Activated T-helper 17 cell treated with anti-CD3 and anti-CD28 coated beads, Interleukin-2, amount 50 U/mL, for 72 hours (primary cell): ENCODE data around the gene RXRA. TPM values are rescaled to one million over a fixed set of nuclear protein-coding genes. Genes with fewer than 3 reads are reported as not detected.
A peak's percentile ranks its signal among the peaks of the same experiment; 100 is the strongest.

Experiments used
- ATAC-seq: fragments of 150-1000 bp; cut with Tn5 transposase; replicated peaks from 2 replicates; pipeline ENCODE4 v1.10.0; 2021; ENCODE audit warnings: mild to moderate bottlenecking, moderate library complexity
- H3K27ac Mint-ChIP-seq: one replicate; pipeline ENCODE4 v1.8.0; 2022; ENCODE audit warnings: mixed read lengths
- H3K27me3 Mint-ChIP-seq: one replicate; pipeline ENCODE4 v1.8.0; 2022; ENCODE audit warnings: mixed read lengths
- H3K36me3 Mint-ChIP-seq: one replicate; pipeline ENCODE4 v1.8.0; 2022; ENCODE audit warnings: low read depth, mild to moderate bottlenecking, mixed read lengths
- H3K4me1 Mint-ChIP-seq: one replicate; pipeline ENCODE4 v1.8.0; 2022; ENCODE audit warnings: mixed read lengths
- H3K4me3 Mint-ChIP-seq: one replicate; pipeline ENCODE4 v1.8.0; 2022; ENCODE audit warnings: mild to moderate bottlenecking, mixed read lengths
- H3K9me3 Mint-ChIP-seq: one replicate; pipeline ENCODE4 v1.8.0; 2022; ENCODE audit warnings: mixed read lengths
- total RNA-seq, 2 donors: library from RNA; stranded (reverse); gene quantifications; one replicate each; pipeline ENCODE4 v1.2.3, GENCODE V29; 2022

Gene RXRA
- total RNA-seq, 2 donors from 2014 or later: 4.2 to 41.6 TPM

DNA sequence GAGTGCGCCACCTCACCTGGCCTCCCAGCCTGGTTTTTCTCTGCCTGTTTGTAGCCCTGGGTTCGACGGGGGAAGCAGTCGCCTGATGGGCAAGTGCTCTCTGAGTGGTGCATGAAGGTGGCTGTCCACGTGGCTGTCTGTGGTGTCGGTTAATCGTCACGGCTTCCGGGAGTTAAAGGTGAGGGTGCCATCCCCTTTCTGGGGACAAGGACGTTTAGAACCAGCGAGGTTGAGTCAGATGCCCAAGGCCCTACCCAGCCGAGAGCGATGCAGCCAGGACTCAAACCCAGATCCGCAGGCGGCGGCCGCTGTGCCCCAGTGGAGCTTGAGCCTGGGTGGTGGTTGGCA lies 47.7 kb downstream of the RXRA start:
- H3K4me1 Mint-ChIP-seq: peaks cover 5% of the 10 kb centered on the region
- H3K27me3 Mint-ChIP-seq: no peaks in the 10 kb centered on the region
- H3K36me3 Mint-ChIP-seq: no peaks in the 10 kb centered on the region
- H3K9me3 Mint-ChIP-seq: no peaks in the 10 kb centered on the region
- no peak overlapping the region for H3K4me3 Mint-ChIP-seq
- no peak overlapping the region for H3K27ac Mint-ChIP-seq
- ATAC-seq: no peak

DNA sequence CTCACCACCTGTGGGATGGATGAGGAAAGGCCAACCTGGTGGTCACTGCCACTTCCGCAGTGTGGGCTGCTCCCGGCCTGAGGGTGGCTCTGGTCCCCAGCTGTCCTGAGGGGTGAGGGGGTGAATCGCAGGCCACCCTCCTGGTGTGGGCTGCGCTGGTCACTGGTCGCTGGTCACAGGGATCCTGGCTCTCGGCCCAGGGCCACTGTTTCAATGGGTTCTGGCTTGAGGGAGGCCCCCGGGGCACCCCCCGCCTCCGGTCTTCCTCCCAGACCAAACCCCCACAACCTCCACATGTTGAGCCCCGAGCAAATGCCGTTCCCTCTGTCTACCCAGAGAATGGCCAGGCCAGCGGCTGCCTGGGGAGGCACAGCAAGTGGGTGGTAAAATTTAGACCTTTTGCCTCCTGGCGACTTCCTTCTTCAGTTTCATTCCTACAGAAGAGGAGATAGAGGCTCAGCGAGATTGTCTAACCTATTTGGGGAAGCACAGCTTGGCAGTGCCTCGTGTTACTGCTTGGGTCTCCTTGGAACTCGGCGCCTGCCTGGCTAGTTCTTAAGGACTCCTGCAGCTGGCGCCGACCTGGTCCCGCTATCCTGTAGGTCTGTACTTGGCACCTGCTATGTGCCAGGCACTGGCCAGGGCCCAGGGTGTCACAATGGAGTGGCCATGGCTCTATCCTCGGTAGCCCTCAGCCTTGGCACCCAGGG lies 48.2 kb downstream of the RXRA start:
- Mint-ChIP-seq H3K27ac (peak overlapping the region; percentile 42), H3K36me3 (no peaks in the 10 kb centered on the region), H3K9me3 (no peaks in the 10 kb centered on the region), H3K4me3 (no peak overlapping the region), H3K27me3 (no peaks in the 10 kb centered on the region), H3K4me1 (peaks cover 5% of the 10 kb centered on the region)
- ATAC-seq: no peak

DNA sequence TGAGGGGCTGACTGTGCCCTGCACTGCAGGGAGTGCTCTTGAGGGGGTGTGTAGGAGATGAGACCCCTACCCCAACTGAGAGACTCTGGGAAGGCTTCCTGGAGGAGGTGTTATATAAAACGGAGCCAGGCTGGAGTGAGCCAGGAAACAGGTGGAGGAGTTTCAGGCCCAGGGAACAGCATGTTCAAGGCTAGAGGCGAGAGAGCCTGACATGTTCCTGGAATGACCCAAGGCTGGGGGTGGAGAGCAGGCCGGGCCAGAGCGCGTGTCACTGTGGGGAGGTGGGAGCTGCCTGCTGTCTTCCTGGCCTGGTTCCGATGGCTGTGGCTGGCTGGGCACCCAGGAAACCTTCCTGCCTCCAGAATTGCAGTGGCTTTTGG lies 48.7 kb downstream of the RXRA start:
- Mint-ChIP-seq H3K27ac (peak overlapping the region; percentile 42), H3K4me3 (no peak overlapping the region), H3K4me1 (peaks cover 5% of the 10 kb centered on the region), H3K27me3 (no peaks in the 10 kb centered on the region), H3K36me3 (no peaks in the 10 kb centered on the region), H3K9me3 (no peaks in the 10 kb centered on the region)
- ATAC-seq: no peak

DNA sequence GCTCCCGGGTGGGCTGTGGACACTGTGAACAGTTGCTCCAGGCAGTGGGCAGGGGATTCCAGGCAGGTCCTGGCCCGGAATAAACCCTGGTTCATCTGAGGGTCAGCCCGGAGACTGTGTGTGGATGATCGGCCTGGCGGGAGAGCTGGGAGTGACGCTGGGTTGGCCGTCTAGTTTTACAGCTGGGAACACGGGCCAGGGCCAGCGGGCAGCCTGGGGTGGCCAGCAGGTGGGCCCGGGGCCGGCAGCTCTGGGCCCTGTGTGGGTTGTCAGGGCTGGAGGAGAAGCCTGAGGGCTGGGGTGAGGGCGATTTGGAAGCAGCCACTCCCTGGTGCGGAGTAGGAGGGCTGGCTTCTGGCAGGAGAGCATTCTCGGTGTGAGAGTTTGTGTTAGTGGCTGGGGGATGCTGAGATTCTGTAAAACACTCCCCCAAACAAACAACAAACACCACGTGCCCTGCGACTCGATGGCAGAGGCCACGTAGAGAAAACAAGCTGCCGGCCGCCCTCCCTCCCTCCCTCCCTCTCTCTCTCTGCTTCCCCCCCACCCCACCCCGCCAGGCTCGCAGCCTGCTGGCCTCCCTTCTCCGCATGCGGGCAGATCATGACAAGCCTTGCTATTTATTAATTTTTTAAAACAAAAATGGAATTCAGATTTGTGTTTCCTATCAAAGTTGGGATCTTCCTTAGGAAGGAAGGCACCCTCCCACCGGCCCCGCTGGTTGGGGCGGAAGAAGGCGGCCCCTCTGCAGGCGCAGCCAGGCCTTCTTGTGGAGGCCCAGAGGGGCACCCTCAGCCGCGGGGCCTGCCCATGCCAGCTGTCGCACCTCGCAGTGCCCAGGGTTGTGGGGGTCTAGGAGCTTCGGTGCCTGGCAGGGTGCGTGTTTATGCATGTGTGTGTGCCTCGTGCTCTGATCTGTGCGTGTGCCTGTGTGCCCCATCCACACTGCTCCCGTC lies 49.5 kb downstream of the RXRA start:
- no peaks in the 10 kb centered on the region for H3K27me3 Mint-ChIP-seq
- peaks cover 5% of the 10 kb centered on the region for H3K4me1 Mint-ChIP-seq
- no peak overlapping the region for H3K4me3 Mint-ChIP-seq
- no peak for ATAC-seq
- peak overlapping the region; percentile 42 for H3K27ac Mint-ChIP-seq
- no peaks in the 10 kb centered on the region for H3K36me3 Mint-ChIP-seq
- no peaks in the 10 kb centered on the region for H3K9me3 Mint-ChIP-seq

DNA sequence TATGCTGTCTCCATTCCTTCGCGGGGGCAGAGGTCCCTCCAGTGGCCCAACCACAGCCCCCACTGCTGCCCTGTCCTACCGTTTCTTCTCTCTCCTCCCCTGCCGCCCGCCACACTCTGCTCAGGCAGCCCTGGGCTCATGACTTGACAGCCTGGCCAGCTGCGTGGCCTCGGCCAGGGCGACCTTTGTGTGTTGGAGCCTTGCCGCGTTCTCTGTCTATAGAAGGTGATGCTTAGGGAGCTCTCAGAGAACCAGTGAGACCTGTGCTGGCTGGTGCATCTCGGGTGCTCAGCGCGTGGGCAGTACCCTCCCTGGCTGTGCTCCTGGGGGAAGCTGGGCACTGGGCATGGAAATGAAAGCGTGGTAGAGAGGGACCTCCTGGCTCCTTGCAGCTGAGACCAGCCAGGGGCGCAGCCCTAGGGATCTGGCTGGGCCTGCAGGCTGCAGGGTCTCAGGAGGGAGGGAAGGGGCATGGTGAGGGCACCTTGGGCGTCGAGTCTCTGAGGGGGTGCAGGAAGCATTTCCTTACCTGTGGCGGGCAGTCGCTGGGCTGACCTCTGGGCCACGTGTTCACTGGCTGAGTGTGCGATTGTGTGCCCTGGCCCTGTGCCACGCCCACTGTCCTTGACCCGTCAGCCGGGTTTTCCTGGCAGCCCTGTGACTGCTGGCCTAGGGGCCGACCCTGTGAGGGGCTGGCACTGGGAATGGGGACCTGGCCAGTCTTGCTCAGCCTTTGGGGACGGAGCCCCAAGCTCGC lies 50.3 kb downstream of the RXRA start:
- Mint-ChIP-seq H3K9me3 (no peaks in the 10 kb centered on the region), H3K36me3 (no peaks in the 10 kb centered on the region), H3K4me1 (peaks cover 5% of the 10 kb centered on the region), H3K27me3 (no peaks in the 10 kb centered on the region), H3K27ac (no peak overlapping the region), H3K4me3 (no peak overlapping the region)
- no peak for ATAC-seq

DNA sequence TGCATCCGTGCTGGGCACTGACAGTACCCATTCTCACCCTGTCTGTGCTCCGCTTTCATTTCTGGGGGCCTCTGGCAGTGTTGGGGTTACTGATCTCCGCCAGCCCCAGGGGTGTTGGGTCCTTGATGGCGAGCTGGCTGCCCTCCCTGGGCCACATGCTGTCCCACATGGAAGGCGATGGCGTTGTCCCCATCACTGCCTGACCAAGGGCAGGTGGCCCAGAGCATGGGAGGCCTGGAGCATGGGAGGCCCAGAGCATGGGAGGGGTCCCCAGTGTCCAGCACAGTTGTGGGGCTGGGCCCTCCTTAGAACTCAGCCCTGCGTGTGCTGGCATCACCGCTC lies 50.9 kb downstream of the RXRA start:
- H3K4me1 Mint-ChIP-seq: peaks cover 8% of the 10 kb centered on the region
- no peak for ATAC-seq
- H3K27me3 Mint-ChIP-seq: no peaks in the 10 kb centered on the region
- no peak overlapping the region for H3K4me3 Mint-ChIP-seq
- H3K9me3 Mint-ChIP-seq: no peaks in the 10 kb centered on the region
- H3K36me3 Mint-ChIP-seq: no peaks in the 10 kb centered on the region
- H3K27ac Mint-ChIP-seq: no peak overlapping the region

DNA sequence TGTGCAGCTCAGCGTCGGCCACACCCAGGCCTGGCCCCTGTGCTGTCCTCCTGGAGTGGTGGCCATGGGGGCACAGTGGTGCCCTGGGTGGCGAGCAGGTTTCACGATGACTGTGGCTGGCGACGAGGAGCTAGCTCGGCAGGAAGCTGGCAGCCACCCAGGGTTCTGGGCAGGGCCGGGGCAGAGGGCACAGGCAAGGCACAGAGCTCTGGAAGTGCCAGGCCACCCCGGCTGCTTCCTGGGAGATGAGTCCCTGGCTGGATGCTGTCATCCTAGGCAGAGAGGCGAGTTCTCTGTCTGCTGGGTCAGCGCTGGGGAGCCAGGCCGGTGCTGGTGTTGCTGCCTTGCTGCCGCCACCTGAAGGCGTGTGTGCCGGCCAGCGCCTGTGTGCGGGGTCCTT lies 51.7 kb downstream of the RXRA start:
- Mint-ChIP-seq H3K4me1 (peaks cover 13% of the 10 kb centered on the region), H3K9me3 (no peaks in the 10 kb centered on the region), H3K4me3 (no peak overlapping the region), H3K36me3 (no peaks in the 10 kb centered on the region), H3K27me3 (no peaks in the 10 kb centered on the region), H3K27ac (no peak overlapping the region)
- ATAC-seq: no peak

DNA sequence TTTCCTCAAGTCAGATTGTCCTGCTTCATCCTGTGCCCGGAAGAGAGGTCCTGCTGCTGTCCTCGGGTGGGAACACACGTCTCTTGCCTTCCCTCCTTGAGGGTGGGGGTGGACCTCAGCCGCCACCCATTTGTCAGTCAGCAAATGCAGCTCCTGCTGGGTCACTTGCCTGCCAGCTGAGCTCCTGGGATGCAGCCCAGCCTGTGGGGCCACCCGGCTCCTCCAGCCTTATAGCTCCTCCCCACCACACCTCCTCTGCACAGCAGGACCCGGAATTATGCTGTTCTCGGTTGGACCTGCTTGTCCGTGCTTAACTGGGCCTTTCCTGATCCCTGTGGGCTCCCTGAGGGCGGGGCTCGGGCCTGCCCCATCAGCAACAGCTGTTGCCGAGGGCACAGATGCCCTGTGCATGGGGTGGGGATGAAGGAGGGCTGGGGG lies 52.7 kb downstream of the RXRA start:
- H3K4me1 Mint-ChIP-seq: peaks cover 13% of the 10 kb centered on the region
- no peaks in the 10 kb centered on the region for H3K27me3 Mint-ChIP-seq
- no peak overlapping the region for H3K27ac Mint-ChIP-seq
- ATAC-seq: no peak
- no peaks in the 10 kb centered on the region for H3K36me3 Mint-ChIP-seq
- no peak overlapping the region for H3K4me3 Mint-ChIP-seq
- no peaks in the 10 kb centered on the region for H3K9me3 Mint-ChIP-seq

DNA sequence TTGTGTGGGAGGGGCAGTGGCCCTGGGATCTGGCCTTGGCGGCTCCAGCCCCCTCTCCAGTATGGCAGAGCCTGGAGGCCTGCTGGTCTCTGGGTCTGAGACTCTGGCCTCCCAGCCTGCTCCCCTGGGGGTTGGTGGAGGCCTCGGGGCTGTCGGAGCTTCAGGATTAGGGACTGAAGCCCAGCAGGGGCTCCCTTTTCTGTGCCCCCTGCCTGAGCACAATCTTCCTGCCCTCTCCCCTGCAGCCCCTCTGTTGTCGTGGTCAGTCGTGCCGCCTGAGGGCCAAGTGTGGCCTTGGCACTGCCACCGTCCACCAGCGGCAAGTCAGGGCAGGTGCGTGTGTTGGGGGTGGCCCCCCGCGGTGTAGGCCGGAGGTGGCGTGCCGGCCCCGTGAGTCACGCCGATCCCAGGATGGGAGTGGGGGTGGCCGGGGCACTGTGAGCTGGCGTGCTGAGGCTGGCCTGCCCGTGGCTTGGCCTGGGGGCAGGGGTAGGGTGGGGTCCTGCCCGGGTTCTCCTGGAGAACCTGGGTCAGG lies 53.6 kb downstream of the RXRA start:
- Mint-ChIP-seq H3K4me3 (no peak overlapping the region), H3K9me3 (no peaks in the 10 kb centered on the region), H3K27ac (no peak overlapping the region), H3K4me1 (peaks cover 17% of the 10 kb centered on the region), H3K27me3 (no peaks in the 10 kb centered on the region), H3K36me3 (no peaks in the 10 kb centered on the region)
- no peak for ATAC-seq

DNA sequence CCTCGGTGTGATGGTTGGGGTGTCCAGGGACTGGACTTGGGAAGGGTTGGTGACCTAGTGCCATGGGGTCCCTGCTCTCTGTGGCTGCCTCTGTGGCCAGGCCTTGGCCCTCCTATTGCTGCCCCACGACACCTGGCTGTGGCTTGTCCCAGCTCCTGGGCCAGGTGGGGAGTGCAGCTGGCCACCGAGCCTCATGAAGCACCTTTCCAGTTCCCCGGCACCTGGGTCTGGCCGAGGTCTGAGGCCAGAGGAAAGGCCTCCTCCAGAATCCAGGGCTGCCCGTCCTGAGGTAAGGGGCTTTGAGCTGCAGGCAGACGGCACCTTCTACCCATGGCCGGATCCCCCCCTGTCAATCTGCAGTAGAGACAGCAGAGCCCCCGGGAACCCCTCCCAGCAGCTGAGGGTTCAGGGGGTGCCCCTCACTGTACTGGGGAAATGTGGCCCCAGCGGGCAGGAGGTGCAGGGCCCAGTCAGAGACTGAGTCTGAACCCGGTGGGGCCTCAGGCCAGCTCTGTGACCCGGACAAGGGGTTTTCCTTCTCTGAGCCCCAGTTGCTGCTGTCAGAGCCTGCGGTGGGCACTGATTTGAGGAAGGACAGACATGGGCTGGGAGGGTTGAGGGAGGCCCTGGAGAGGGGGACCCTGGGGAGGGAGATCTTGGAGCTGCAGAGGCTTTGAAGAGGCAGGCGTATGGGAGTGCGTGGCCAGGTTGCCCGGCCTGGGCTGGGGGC lies 54.5 kb downstream of the RXRA start:
- no peak for ATAC-seq
- H3K4me3 Mint-ChIP-seq: peak overlapping the region; percentile 68
- no peaks in the 10 kb centered on the region for H3K27me3 Mint-ChIP-seq
- H3K36me3 Mint-ChIP-seq: no peaks in the 10 kb centered on the region
- peak overlapping the region; percentile 22 for H3K27ac Mint-ChIP-seq
- no peaks in the 10 kb centered on the region for H3K9me3 Mint-ChIP-seq
- H3K4me1 Mint-ChIP-seq: peaks cover 17% of the 10 kb centered on the region

DNA sequence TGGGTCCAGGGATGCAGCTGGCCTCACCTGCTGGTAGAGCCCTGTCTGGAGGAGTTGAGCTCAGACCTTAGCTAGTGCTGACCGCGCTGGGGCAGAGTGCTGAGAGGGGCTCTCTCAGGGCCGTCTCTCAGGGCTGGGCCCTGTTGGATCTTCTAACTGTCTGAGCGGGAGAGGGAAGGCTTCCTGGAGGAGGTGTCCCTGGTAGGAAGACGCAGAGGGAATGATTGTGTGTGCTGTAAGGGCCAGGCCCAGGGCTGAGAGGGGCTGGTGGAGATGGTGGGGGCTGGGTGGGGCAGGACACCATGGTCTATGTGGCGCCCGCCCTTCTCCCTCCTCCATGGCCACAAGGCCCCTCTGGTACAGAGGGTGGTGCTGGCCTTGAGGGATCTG lies 55.0 kb downstream of the RXRA start:
- Mint-ChIP-seq H3K4me3 (peak overlapping the region; percentile 68), H3K36me3 (no peaks in the 10 kb centered on the region), H3K4me1 (peaks cover 16% of the 10 kb centered on the region), H3K27ac (peak overlapping the region; percentile 22), H3K27me3 (no peaks in the 10 kb centered on the region), H3K9me3 (no peaks in the 10 kb centered on the region)
- ATAC-seq: no peak

DNA sequence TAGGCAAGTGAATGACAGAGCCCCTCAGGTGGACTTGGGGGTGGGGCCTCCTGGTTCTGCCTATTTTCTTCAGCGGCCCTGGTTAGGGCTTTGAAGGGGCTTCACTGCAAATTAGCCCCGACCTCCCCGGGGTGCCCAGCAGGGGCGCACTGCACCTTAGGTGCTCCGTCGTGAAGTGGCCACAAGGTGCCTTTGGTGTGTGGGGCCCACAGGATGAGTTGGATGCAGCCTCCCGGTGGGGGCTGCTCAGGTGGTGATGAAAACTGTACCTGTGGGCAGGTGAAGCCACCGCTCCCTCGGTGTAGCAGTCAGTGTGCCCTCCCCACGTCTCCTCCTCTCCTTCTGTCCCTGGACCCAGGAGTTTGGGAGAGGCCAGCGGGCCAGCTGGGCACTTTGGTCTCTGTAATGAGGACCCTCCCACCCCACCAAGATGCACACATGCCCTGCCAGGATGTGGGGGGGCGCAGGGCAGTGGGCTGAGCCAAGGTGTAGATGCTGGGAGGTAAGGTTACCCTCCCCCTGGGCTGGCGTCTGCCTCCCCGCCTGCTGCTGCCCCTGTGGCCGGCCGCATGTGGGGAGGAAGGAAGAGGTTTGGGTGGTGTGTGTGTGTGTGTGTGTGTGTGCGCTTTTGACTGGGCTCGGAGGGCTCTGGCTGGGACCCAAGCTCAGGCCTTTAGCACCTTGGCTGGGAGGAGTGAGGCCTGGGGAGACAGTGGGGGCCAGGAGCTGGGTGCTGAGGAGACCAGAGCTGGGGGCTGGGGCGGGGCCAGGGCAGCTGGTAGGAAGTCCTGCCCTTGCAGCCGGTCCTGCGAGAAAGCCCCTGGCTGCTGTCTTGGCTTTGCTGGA lies 55.6 kb downstream of the RXRA start:
- peaks cover 12% of the 10 kb centered on the region for H3K4me1 Mint-ChIP-seq
- peak overlapping the region; percentile 70 for H3K27ac Mint-ChIP-seq
- no peaks in the 10 kb centered on the region for H3K9me3 Mint-ChIP-seq
- peak overlapping the region; percentile 68 for H3K4me3 Mint-ChIP-seq
- H3K36me3 Mint-ChIP-seq: no peaks in the 10 kb centered on the region
- peak; percentile 56 for ATAC-seq
- H3K27me3 Mint-ChIP-seq: no peaks in the 10 kb centered on the region

DNA sequence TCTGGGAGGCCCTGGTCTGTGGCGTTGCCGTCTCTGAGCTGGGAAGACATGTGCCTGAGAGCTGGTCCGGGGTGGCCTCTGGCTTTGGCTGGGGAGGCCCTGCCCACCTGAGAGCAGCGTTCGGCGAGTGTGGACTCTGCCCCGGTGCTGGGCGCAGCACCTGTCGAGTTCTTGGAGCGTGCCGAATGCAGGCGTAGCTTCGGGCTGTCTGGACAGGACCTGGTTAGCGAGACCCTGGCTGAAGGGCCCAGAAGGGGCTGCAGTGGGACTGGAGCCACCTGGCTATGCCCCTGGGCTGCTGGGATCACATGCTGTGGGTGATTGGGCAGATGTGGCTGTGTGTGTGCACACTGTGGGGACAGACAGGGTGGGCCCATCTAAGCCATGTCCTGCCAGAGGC lies 56.5 kb downstream of the RXRA start:
- ATAC-seq: no peak
- Mint-ChIP-seq H3K36me3 (no peaks in the 10 kb centered on the region), H3K4me3 (peak overlapping the region; percentile 68), H3K4me1 (peaks cover 12% of the 10 kb centered on the region), H3K9me3 (no peaks in the 10 kb centered on the region), H3K27me3 (no peaks in the 10 kb centered on the region), H3K27ac (peak overlapping the region; percentile 70)
